Stomach (tissue), 4 donors: Measurements from ENCODE around the gene NDFIP1.

Source experiments
- EP300 ChIP-seq: sonication (generic); formaldehyde crosslinking; IDR thresholded peaks from one replicate; pipeline ENCODE4 v1.6.1; 2017; ENCODE audit warnings: antibody characterized with exemption
- POLR2A ChIP-seq, 4 donors: fragments of 450-650 bp; IDR thresholded peaks; one replicate each; pipeline ENCODE4 v1.6.1; 2016; ENCODE audit warnings: antibody characterized with exemption in 4 of 4, control low read depth in 2 of 4, mild to moderate bottlenecking in 1 of 4, moderate library complexity in 1 of 4
- TF ChIP-seq, protein P1 (sequence below), 7 experiments: fragments of 450-650 bp in 4 of 7; fragments of 200-600 bp in 3 of 7; sonication (generic) in 3 of 7; IDR thresholded peaks; one replicate each; pipeline ENCODE4 v1.5.1; 2016 to 2019; ENCODE audit warnings: antibody characterized with exemption in 7 of 7, control low read depth in 2 of 7, mild to moderate bottlenecking in 1 of 7

DNA sequence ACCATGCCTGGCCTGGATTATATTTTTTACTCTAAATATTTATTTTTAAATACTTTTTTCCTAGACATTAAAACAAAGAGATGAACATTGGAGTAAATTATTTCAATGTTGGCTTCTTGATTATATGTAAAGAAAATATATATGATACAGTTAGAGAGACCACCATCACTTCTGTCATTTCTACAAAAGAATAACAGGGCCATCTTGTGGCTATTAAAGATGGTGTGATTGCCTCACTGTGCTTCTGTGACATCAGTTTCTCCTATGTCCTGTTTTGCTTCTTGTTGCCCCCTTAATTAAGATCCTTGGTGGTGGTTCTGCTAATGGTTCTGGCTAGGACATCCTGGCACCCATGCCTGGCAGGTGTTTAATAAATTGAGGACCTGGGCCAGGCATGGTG lies 32.9 kb downstream of the NDFIP1 start:
- TF ChIP-seq, protein P1, sequence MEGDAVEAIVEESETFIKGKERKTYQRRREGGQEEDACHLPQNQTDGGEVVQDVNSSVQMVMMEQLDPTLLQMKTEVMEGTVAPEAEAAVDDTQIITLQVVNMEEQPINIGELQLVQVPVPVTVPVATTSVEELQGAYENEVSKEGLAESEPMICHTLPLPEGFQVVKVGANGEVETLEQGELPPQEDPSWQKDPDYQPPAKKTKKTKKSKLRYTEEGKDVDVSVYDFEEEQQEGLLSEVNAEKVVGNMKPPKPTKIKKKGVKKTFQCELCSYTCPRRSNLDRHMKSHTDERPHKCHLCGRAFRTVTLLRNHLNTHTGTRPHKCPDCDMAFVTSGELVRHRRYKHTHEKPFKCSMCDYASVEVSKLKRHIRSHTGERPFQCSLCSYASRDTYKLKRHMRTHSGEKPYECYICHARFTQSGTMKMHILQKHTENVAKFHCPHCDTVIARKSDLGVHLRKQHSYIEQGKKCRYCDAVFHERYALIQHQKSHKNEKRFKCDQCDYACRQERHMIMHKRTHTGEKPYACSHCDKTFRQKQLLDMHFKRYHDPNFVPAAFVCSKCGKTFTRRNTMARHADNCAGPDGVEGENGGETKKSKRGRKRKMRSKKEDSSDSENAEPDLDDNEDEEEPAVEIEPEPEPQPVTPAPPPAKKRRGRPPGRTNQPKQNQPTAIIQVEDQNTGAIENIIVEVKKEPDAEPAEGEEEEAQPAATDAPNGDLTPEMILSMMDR (IDR thresholded peaks at IDR 0.05) = no peak
- TF ChIP-seq EP300 (no peak), POLR2A (IDR thresholded peaks at IDR 0.05) (no peak)
